K562 (cell line): ENCODE measurements around the gene ZNF92. TPM values are rescaled to one million over a fixed set of nuclear protein-coding genes. Genes with fewer than 3 reads are reported as not detected.

Source experiments
- BHLHE40 ChIP-seq: IDR thresholded peaks from 2 replicates; pipeline ENCODE4 v1.6.1; 2011; ENCODE audit warnings: low read length, improper control_type of control experiment
- E2F4 ChIP-seq: sonication (generic); formaldehyde crosslinking; IDR thresholded peaks from 2 replicates; pipeline ENCODE4 v1.8.0; 2022; ENCODE audit warnings: mild to moderate bottlenecking, low read depth, missing genetic modification reagents
- HDAC2 ChIP-seq: fragments of 450-650 bp; IDR thresholded peaks from 2 replicates; pipeline ENCODE4 v1.6.1; 2016; ENCODE audit warnings: mild to moderate bottlenecking
- MAX ChIP-seq: sonication (generic); formaldehyde crosslinking; IDR thresholded peaks from 2 replicates; pipeline ENCODE4 v1.9.0; 2022; ENCODE audit warnings: mild to moderate bottlenecking, missing genetic modification reagents
- TFE3 ChIP-seq: fragments of 450-650 bp; formaldehyde crosslinking; IDR thresholded peaks from 2 replicates; pipeline ENCODE4 v1.4.0; 2020; ENCODE audit warnings: mild to moderate bottlenecking, mixed read lengths
- ZNF431 ChIP-seq: sonication (generic); formaldehyde crosslinking; IDR thresholded peaks from 2 replicates; pipeline ENCODE4 v1.8.0; 2022; ENCODE audit warnings: mild to moderate bottlenecking, missing genetic modification reagents
- ZNF507 ChIP-seq: conservative IDR thresholded peaks from 2 replicates; pipeline ENCODE4 v1.6.1; 2017; ENCODE audit warnings: missing genetic modification characterization, missing compliant biosample characterization
- polyA plus RNA-seq, 8 experiments: library from polyadenylated mRNA; depleted of rRNA in 4 of 8; stranded (reverse) in 5 of 8; unstranded in 3 of 8; fragments of >200 nt; fragmentation: Nextera tagmentation in 2 of 8; fragmentation: Illumina TruSeq in 1 of 8; extraction: Ambion mirVana in 2 of 8; extraction: Trizol in 1 of 8; gene quantifications; 2 replicates each; pipeline versions ENCODE4 v1.2.1 to v1.2.3, GENCODE V29; 2011 to 2014; ENCODE audit warnings: inconsistent platforms in 1 of 8, missing spikeins in 1 of 8
- total RNA-seq, 7 experiments: library from RNA; depleted of rRNA in 6 of 7; stranded (reverse); fragments of >200 nt in 6 of 7; fragmentation: Illumina TruSeq in 2 of 7; extraction: Trizol in 2 of 7; gene quantifications; 2 replicates each; pipeline versions ENCODE4 v1.2.1 to v1.2.3, GENCODE V29; 2011 to 2021; ENCODE audit warnings: low replicate concordance in 1 of 7
- TF ChIP-seq, protein P1 (sequence below): sonication (generic); formaldehyde crosslinking; IDR thresholded peaks from 2 replicates; pipeline ENCODE4 v1.8.0; 2022; ENCODE audit warnings: mild to moderate bottlenecking, missing genetic modification reagents
- TF ChIP-seq, protein P2 (sequence below), 2 experiments: IDR thresholded peaks in 1 of 2; conservative IDR thresholded peaks in 1 of 2; 2 replicates each; pipeline ENCODE4 v1.6.1; 2016; ENCODE audit warnings: low read depth in 2 of 2, mild to moderate bottlenecking in 1 of 2, missing compliant biosample characterization in 1 of 2, missing genetic modification characterization in 1 of 2, moderate library complexity in 1 of 2
- TF ChIP-seq, protein P3 (sequence below), 2 experiments: fragments of 450-650 bp in 1 of 2; sonication (generic) in 1 of 2; formaldehyde crosslinking; conservative IDR thresholded peaks; 2 replicates each; pipeline versions ENCODE4 v1.4.0 to v1.8.1; 2020 to 2022; ENCODE audit warnings: mild to moderate bottlenecking in 1 of 2, missing genetic modification reagents in 1 of 2

ZNF92 gene
- total and polyA plus RNA-seq, 9 of the 15 experiments (the other 6 are each of a cell fraction or from before 2014, with no cell fraction given), result 8.9 to 29.4 (median 12.5) TPM

DNA sequence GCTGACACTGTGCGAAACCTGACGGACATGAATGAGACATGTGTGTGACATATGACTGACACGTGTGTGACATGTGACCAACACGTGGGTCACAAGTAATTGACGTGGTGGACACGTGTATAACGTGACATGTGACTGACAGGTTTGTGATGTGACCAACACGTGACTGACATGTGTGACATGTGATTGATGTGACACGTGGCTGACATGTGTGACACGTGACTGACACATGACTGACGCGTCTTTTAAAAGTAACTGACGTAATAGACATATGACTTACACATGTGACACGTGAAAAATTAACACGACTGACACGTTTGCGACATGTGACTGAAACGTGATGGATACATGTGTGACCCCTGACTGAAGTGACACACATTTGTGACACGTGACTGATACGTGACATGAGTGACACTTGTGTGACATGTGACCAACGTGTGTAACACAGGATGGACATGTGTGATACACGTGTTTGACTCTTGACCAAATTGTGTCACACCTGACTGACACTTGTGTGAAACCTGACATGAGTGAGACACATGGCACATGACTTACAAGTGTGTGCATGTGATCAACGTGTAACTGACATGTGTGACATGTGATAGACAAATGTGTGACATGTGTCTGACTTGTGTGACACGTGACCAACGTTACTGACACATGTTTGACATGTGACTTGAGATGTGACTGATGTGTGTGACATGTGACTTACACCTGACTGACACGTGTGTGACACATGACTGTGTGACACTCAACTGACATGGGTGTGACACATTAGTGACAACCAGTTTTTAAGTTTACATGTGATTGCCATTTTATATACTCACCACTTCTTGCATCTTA is 56.9 kb downstream of the ZNF92 start (continued):
- TF ChIP-seq, protein P1, sequence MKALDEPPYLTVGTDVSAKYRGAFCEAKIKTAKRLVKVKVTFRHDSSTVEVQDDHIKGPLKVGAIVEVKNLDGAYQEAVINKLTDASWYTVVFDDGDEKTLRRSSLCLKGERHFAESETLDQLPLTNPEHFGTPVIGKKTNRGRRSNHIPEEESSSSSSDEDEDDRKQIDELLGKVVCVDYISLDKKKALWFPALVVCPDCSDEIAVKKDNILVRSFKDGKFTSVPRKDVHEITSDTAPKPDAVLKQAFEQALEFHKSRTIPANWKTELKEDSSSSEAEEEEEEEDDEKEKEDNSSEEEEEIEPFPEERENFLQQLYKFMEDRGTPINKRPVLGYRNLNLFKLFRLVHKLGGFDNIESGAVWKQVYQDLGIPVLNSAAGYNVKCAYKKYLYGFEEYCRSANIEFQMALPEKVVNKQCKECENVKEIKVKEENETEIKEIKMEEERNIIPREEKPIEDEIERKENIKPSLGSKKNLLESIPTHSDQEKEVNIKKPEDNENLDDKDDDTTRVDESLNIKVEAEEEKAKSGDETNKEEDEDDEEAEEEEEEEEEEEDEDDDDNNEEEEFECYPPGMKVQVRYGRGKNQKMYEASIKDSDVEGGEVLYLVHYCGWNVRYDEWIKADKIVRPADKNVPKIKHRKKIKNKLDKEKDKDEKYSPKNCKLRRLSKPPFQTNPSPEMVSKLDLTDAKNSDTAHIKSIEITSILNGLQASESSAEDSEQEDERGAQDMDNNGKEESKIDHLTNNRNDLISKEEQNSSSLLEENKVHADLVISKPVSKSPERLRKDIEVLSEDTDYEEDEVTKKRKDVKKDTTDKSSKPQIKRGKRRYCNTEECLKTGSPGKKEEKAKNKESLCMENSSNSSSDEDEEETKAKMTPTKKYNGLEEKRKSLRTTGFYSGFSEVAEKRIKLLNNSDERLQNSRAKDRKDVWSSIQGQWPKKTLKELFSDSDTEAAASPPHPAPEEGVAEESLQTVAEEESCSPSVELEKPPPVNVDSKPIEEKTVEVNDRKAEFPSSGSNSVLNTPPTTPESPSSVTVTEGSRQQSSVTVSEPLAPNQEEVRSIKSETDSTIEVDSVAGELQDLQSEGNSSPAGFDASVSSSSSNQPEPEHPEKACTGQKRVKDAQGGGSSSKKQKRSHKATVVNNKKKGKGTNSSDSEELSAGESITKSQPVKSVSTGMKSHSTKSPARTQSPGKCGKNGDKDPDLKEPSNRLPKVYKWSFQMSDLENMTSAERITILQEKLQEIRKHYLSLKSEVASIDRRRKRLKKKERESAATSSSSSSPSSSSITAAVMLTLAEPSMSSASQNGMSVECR (CRISPR knock-in tag), result peak; percentile 61; the same call in 1 of the 2 replicates
- peak; percentile 47 for TF ChIP-seq BHLHE40
- TF ChIP-seq ZNF507, result no peak
- TF ChIP-seq E2F4, result 0 out of 2 replicates have a peak, but pooled peaks have one; percentile 49
- peak; percentile 85 for TF ChIP-seq MAX
- TF ChIP-seq HDAC2, result no peak
- peak; percentile 85 for TF ChIP-seq TFE3 (CRISPR knock-in tag)
- TF ChIP-seq ZNF431 (CRISPR knock-in tag), result peak; percentile 79; the same call in 1 of the 2 replicates
- TF ChIP-seq, protein P2, sequence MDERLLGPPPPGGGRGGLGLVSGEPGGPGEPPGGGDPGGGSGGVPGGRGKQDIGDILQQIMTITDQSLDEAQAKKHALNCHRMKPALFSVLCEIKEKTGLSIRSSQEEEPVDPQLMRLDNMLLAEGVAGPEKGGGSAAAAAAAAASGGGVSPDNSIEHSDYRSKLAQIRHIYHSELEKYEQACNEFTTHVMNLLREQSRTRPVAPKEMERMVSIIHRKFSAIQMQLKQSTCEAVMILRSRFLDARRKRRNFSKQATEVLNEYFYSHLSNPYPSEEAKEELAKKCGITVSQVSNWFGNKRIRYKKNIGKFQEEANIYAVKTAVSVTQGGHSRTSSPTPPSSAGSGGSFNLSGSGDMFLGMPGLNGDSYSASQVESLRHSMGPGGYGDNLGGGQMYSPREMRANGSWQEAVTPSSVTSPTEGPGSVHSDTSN (CRISPR knock-in tag; IDR thresholded peaks at IDR 0.05; ENCODE audit: low read depth), result no peak
- TF ChIP-seq, protein P2 (tag; conservative IDR thresholded peaks at IDR 0.05; ENCODE audit: low read depth), result peak; percentile 54
- TF ChIP-seq, protein P3, sequence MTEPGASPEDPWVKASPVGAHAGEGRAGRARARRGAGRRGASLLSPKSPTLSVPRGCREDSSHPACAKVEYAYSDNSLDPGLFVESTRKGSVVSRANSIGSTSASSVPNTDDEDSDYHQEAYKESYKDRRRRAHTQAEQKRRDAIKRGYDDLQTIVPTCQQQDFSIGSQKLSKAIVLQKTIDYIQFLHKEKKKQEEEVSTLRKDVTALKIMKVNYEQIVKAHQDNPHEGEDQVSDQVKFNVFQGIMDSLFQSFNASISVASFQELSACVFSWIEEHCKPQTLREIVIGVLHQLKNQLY (CRISPR knock-in tag; conservative IDR thresholded peaks at IDR 0.05), result peak in 1 of 2 experiments; percentile 55; a peak in 1 of 4 replicates
